Mesenchymal stem cell (in vitro differentiated cells and primary cell): ENCODE measurements around the gene LAP3.
"Not testable (repeated sequence)": the region's sequence is repeated elsewhere in the genome, so short reads cannot be mapped to it uniquely, and the experiment has no call there.

Source experiments
- DNase-seq: peaks from one replicate; pipeline ENCODE4 v3.0.0-alpha.2; 2013
- H2AFZ ChIP-seq: one replicate; pipeline ENCODE4 v1.6.1; 2013; ENCODE audit warnings: low read depth, mild to moderate bottlenecking, control low read depth, inconsistent platforms, low read length, moderate library complexity
- H2AK5ac ChIP-seq: 2 replicates; pipeline ENCODE4 v1.6.1; 2013; ENCODE audit warnings: low read length, moderate library complexity, mild to moderate bottlenecking, inconsistent platforms; ENCODE audit not compliant: severe bottlenecking
- H2BK120ac ChIP-seq: one replicate; pipeline ENCODE4 v1.6.1; 2013; ENCODE audit warnings: low read depth, mild to moderate bottlenecking, inconsistent platforms, low read length, moderate library complexity
- H2BK12ac ChIP-seq, 2 experiments: one replicate each; pipeline ENCODE4 v1.6.1; 2013; ENCODE audit warnings: inconsistent platforms in 2 of 2, low read length in 2 of 2, mild to moderate bottlenecking in 2 of 2, moderate library complexity in 2 of 2, control low read depth in 1 of 2
- H2BK15ac ChIP-seq: one replicate; pipeline ENCODE4 v1.6.1; 2013; ENCODE audit warnings: mild to moderate bottlenecking, low read depth, inconsistent platforms; ENCODE audit not compliant: poor library complexity, severe bottlenecking
- H2BK5ac ChIP-seq: 2 replicates; pipeline ENCODE4 v1.6.1; 2013; ENCODE audit warnings: low read depth, mild to moderate bottlenecking, low read length, control low read depth, inconsistent platforms; ENCODE audit not compliant: poor library complexity, severe bottlenecking
- H3K14ac ChIP-seq, 2 experiments: one replicate each; pipeline ENCODE4 v1.6.1; 2013; ENCODE audit warnings: inconsistent platforms in 2 of 2, low read length in 2 of 2, control low read depth in 1 of 2, mild to moderate bottlenecking in 1 of 2, moderate library complexity in 1 of 2
- H3K18ac ChIP-seq, 2 experiments: one replicate each; pipeline ENCODE4 v1.6.1; 2013; ENCODE audit warnings: inconsistent platforms in 2 of 2, low read length in 2 of 2, control low read depth in 1 of 2, low read depth in 1 of 2, mild to moderate bottlenecking in 1 of 2
- H3K23ac ChIP-seq, 2 experiments: one replicate each; pipeline ENCODE4 v1.6.1; 2013; ENCODE audit warnings: inconsistent platforms in 2 of 2, low read length in 2 of 2, mild to moderate bottlenecking in 2 of 2, moderate library complexity in 2 of 2, control low read depth in 1 of 2
- H3K27ac ChIP-seq: 2 replicates; pipeline ENCODE4 v1.5.1; 2013; ENCODE audit warnings: mild to moderate bottlenecking, moderate library complexity, low read length, control low read depth, inconsistent platforms; ENCODE audit not compliant: poor library complexity, severe bottlenecking
- H3K27me3 ChIP-seq, 2 experiments: 2 replicates each; pipeline versions ENCODE4 v1.6.1 to v1.7.0; 2013; ENCODE audit warnings: low read length in 2 of 2, mild to moderate bottlenecking in 2 of 2, moderate library complexity in 2 of 2, control low read depth in 1 of 2, inconsistent platforms in 1 of 2; ENCODE audit not compliant: control insufficient read depth in 1 of 2, insufficient read depth in 1 of 2
- H3K36me3 ChIP-seq, 2 experiments: 2 replicates each; pipeline versions ENCODE4 v1.6.1 to v1.7.0; 2013; ENCODE audit warnings: low read length in 2 of 2, control low read depth in 1 of 2, inconsistent platforms in 1 of 2, low read depth in 1 of 2, mild to moderate bottlenecking in 1 of 2; ENCODE audit not compliant: insufficient read depth in 2 of 2, control insufficient read depth in 1 of 2
- H3K4ac ChIP-seq, 2 experiments: one replicate each; pipeline ENCODE4 v1.6.1; 2013; ENCODE audit warnings: inconsistent platforms in 2 of 2, low read length in 2 of 2, mild to moderate bottlenecking in 2 of 2, moderate library complexity in 2 of 2, control low read depth in 1 of 2, low read depth in 1 of 2
- H3K4me1 ChIP-seq: 2 replicates; pipeline ENCODE4 v1.6.1; 2013; ENCODE audit warnings: low read depth, low read length, control low read depth; ENCODE audit not compliant: control insufficient read depth, insufficient read depth
- H3K4me2 ChIP-seq: 2 replicates; pipeline ENCODE4 v1.6.1; 2013; ENCODE audit warnings: low read length, mild to moderate bottlenecking, inconsistent platforms; ENCODE audit not compliant: poor library complexity, severe bottlenecking
- H3K4me3 ChIP-seq, 2 experiments: 2 replicates each; pipeline versions ENCODE4 v1.5.1 to v1.7.0; 2013; ENCODE audit warnings: low read length in 2 of 2, mild to moderate bottlenecking in 2 of 2, control low read depth in 1 of 2, low read depth in 1 of 2; ENCODE audit not compliant: insufficient read depth in 1 of 2
- H3K79me1 ChIP-seq: replicated peaks from 2 replicates; pipeline ENCODE4 v1.6.1; 2013; ENCODE audit warnings: mild to moderate bottlenecking, control low read depth, low read length, inconsistent platforms; ENCODE audit not compliant: poor library complexity, severe bottlenecking
- H3K9ac ChIP-seq: 2 replicates; pipeline ENCODE4 v1.7.0; 2013; ENCODE audit warnings: mild to moderate bottlenecking, low read length, moderate library complexity
- H3K9me3 ChIP-seq: 2 replicates; pipeline ENCODE4 v1.7.0; 2013; ENCODE audit warnings: mild to moderate bottlenecking, low read length; ENCODE audit not compliant: control insufficient read depth
- H4K8ac ChIP-seq: one replicate; pipeline ENCODE4 v1.6.1; 2013; ENCODE audit warnings: inconsistent platforms, mild to moderate bottlenecking, low read length, moderate library complexity
- H4K91ac ChIP-seq: one replicate; pipeline ENCODE4 v1.6.1; 2013; ENCODE audit warnings: mild to moderate bottlenecking, low read length, inconsistent platforms
- WGBS: methylation state at CpG from one replicate; pipeline ENCODE4 v1.1.7; 2013; ENCODE audit warnings: mixed read lengths; 5-methylcytosine and 5-hydroxymethylcytosine counted together

LAP3 gene

DNA sequence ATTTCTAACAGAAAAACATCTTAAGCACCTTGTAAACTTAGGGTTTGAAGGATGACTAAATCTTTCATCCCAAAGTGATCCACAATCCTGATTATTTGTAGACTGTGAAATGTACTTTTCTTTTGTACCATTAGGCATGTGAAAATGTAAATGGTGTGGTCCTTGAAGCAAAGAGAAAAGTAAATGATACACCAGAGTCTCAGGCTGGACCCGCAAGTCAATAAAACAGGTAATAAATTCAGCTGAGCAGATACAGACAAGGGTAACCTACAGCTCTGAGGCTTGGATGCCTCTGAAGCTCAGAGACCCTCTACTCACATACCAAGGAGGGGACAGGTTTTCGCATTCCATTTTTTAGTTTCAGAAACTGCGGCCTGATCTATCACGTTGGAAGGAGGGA lies 2.8 kb upstream of the LAP3 start:
- H3K27ac ChIP-seq, result no peak overlapping the region
- H3K9me3 ChIP-seq, result no peaks in the 10 kb centered on the region
- H2BK15ac ChIP-seq, result no peak overlapping the region
- H3K79me1 ChIP-seq, result peaks cover 9% of the 10 kb centered on the region
- no peak overlapping the region for H4K8ac ChIP-seq
- no peak overlapping the region for H3K18ac ChIP-seq
- H2BK5ac ChIP-seq, result no peak overlapping the region
- no peak overlapping the region for H3K4me3 ChIP-seq
- H3K4ac ChIP-seq, result no peak overlapping the region
- WGBS, result 73% methylated on average over 3 of the region's 4 CpGs
- no peaks in the 10 kb centered on the region for H3K36me3 ChIP-seq
- H4K91ac ChIP-seq, result no peak overlapping the region
- no peaks in the 10 kb centered on the region for H3K27me3 ChIP-seq
- peaks cover 11% of the 10 kb centered on the region for H3K4me1 ChIP-seq
- H2BK120ac ChIP-seq, result no peak overlapping the region
- no peak overlapping the region for H2BK12ac ChIP-seq
- no peak overlapping the region for H2AK5ac ChIP-seq
- no peak overlapping the region for H3K14ac ChIP-seq
- H2AFZ ChIP-seq, result no peak overlapping the region
- no peak for DNase-seq
- no peak overlapping the region for H3K9ac ChIP-seq
- no peak overlapping the region for H3K4me2 ChIP-seq
- no peak overlapping the region for H3K23ac ChIP-seq

DNA sequence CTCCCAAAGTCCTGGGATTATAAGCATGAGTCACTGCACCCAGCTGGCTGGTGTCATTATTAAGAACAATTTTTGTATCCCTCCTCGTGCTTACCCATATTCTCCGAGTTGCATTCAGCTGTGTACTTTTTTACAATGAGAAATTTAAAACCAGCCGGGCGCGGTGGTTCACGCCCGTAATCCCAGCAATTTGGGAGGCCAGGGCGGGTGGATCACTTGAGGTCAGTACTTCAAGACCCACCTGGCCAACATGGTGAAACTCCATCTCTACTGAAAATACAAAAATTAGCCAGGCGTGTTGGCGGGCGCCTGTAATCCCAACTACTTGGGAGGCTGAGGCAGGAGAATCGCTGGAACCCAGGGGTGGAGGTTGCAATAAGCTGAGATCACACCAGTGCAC lies 1.8 kb upstream of the LAP3 start:
- not testable (repeated sequence) for H2BK12ac ChIP-seq, H2AK5ac ChIP-seq, H2BK120ac ChIP-seq, H3K36me3 ChIP-seq, H3K27me3 ChIP-seq, H3K9me3 ChIP-seq, H2BK15ac ChIP-seq, H4K8ac ChIP-seq, H3K4ac ChIP-seq, H3K4me2 ChIP-seq, DNase-seq, H3K18ac ChIP-seq, H3K14ac ChIP-seq, H2AFZ ChIP-seq, H4K91ac ChIP-seq, H3K23ac ChIP-seq, H3K4me3 ChIP-seq, H3K9ac ChIP-seq, H2BK5ac ChIP-seq, H3K27ac ChIP-seq, H3K79me1 ChIP-seq
- WGBS, result 93% methylated on average over 12 of the region's 12 CpGs
- peaks cover 11% of the 10 kb centered on the region for H3K4me1 ChIP-seq

DNA sequence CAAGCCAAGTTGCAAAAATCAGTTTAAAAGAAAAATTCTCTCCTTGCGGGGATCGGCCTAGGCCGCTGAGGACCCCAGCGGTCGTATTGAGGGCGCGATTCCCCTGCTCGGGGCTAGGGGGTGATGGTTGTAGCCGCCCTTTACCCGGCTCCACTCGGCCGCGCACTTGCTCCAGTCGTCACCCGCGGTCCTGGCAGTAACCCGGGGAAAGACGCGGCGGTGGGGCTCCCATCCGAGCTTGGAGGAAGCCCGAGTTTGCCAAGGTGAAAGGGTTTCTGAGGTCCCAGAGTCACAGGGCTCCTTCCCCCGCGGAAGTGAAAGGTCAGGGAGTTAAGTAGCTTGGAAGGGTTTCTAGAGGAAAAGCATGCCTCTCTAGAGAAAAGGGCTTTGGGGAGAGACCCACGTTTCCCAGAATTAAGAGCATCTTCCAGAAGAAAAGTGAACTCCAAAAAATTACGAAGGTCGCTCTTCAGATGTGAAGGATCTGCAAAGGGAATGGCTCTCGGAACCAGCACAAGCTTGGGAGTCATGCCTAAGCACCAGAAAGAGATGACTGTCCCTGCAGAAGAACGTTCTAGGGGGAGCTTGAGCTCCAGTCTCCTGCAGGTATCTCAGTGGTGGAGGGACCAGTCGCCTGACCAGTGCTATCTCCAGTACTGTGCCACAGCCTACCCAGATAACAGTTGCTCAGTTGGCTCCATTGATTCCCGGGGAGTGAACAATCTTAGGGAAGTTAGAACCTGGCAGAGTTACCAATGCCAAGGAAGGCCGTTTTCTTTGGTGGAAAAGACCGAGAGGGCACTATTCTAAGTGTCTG lies 875 bp downstream of the LAP3 start:
- Histone ChIP-seq H2BK120ac (no peak overlapping the region), H3K9ac (peak overlapping the region; percentile 95), H2AFZ (peak overlapping the region; percentile 79), H3K18ac (peak overlapping the region in 1 of 2 experiments; percentile 91), H3K4me1 (peaks cover 11% of the 10 kb centered on the region), H3K4me3 (peak overlapping the region; percentile 89 to 91), H4K91ac (peak overlapping the region; percentile 7), H3K23ac (peak overlapping the region; percentile 41 to 59), H3K4ac (peak overlapping the region in 1 of 2 experiments; percentile 82), H3K27ac (peak overlapping the region; percentile 74), H2BK12ac (no peak overlapping the region), H2BK15ac (peak overlapping the region; percentile 82), H3K36me3 (peaks cover 5 to 26% of the 10 kb centered on the region in 2 experiments), H3K79me1 (peaks cover 18% of the 10 kb centered on the region), H4K8ac (peak overlapping the region; percentile 19), H2BK5ac (no peak overlapping the region), H3K9me3 (no peaks in the 10 kb centered on the region), H3K4me2 (peak overlapping the region; percentile 85), H2AK5ac (no peak overlapping the region), H3K27me3 (no peaks in the 10 kb centered on the region), H3K14ac (peak overlapping the region in 1 of 2 experiments; percentile 62)
- 13% methylated on average over 33 of the region's 33 CpGs for WGBS
- DNase-seq, result no peak

DNA sequence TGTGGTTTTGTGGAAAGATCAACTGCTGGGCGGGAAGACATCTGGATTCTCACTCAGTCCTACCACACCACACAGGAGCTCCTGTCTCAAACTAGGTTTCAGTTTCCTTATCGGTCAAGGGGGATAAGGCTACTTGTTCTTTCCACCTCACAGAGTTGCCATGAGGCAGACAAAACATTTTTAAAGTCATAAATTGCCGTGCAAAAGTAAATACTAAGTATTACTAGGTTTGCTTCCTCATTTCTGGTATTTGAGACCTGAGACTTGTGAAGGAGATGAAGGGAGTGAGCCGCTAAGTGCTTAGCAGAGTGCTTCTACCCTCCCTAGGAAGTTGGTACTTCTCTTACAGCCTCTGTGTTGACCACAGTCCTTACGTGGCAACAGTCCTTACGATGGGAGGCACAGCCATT lies 1.5 kb downstream of the LAP3 start:
- Histone ChIP-seq H3K79me1 (peaks cover 21% of the 10 kb centered on the region), H3K27ac (no peak overlapping the region), H2BK15ac (no peak overlapping the region), H2BK120ac (no peak overlapping the region), H4K8ac (no peak overlapping the region), H3K4me1 (peaks cover 11% of the 10 kb centered on the region), H3K4me3 (peak overlapping the region in 1 of 2 experiments; percentile 89), H3K9me3 (no peaks in the 10 kb centered on the region), H2BK12ac (no peak overlapping the region), H3K4me2 (peak overlapping the region; percentile 85), H3K9ac (peak overlapping the region; percentile 95), H3K4ac (no peak overlapping the region), H4K91ac (no peak overlapping the region), H3K14ac (no peak overlapping the region), H2AFZ (no peak overlapping the region), H3K18ac (no peak overlapping the region), H2BK5ac (no peak overlapping the region), H2AK5ac (peak overlapping the region; percentile 7), H3K23ac (peak overlapping the region in 1 of 2 experiments; percentile 86), H3K27me3 (no peaks in the 10 kb centered on the region), H3K36me3 (peaks cover 10 to 32% of the 10 kb centered on the region in 2 experiments)
- peak; percentile 61 for DNase-seq
- WGBS, result 86% methylated on average over 5 of the region's 6 CpGs
